Islet precursor cell (in vitro differentiated cells): ENCODE data around the gene GPC6.

Source experiments
- DNase-seq: peaks from one replicate; pipeline ENCODE4 v3.0.0-alpha.2; 2018

The GPC6 gene

GRCh38 chr13:94143624-94144350, 917.2 kb downstream of the GPC6 start:
- no peak for DNase-seq

DNA sequence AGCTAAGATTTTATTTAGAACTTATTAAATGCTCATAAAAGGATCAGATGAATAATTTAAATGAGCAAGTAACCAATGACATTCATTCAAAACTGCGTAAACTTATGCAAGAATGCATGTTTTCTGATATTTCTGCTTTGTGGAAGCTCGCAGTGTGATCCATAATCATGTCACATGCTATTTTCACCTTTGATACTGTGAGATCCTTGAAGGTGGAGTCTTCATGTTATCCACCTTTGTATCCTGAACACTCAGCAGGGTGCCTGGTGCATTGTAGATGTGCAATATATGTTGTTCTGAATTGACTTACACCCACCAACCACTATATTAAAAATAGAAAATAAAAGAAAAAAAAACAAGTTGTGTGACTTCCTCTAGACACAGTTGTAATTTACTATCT, 919.4 kb downstream of the GPC6 start:
- no peak for DNase-seq

GRCh38 chr13:94153586-94153985, 927.0 kb downstream of the GPC6 start:
- no peak for DNase-seq

GRCh38 chr13:94154367-94154766, 927.8 kb downstream of the GPC6 start:
- DNase-seq = no peak

DNA sequence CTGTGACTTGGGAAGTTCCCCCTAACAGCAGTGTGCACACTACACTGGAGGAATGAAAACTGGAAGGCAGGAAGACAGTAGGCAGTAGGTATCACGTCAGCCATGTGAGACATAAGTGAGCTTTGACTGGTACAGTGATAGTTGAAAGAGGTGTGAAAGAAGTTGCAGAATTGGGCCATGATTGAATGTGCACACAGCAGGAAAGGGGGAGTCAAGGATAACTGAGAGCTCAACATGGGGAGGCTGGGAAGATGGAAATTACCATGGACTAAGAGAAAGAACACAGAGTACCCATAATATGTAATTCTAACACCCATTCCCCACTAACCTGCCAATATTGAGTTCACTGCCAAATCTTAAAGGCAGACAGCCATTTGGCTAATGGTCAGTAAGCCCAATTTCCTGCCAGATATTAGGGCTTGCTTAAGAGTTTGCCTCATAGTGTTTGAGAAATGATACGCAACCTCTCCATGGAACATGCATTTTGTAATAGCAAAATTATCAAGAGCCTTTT, 931.2 kb downstream of the GPC6 start:
- DNase-seq = no peak

DNA sequence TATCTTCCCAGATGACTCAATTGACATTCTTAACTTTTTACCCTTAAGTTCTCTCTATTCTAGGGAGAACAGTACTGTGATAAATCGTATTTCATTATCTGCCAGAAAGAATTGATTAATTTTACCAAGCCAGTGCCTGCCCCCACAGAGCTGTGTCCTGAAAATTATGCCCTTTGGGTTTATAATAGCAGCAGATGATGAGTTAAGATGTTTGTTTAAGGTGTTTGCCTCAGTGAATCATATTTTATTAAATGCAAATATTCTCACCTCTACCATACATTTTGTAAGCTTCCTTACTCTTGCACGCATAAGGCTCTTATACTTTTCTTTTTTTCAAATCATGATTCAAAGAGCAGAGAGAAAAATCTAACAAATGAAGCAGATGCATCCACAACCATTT, 934.3 kb downstream of the GPC6 start:
- DNase-seq = no peak

GRCh38 chr13:94162289-94162688, 935.7 kb downstream of the GPC6 start:
- no peak for DNase-seq

DNA sequence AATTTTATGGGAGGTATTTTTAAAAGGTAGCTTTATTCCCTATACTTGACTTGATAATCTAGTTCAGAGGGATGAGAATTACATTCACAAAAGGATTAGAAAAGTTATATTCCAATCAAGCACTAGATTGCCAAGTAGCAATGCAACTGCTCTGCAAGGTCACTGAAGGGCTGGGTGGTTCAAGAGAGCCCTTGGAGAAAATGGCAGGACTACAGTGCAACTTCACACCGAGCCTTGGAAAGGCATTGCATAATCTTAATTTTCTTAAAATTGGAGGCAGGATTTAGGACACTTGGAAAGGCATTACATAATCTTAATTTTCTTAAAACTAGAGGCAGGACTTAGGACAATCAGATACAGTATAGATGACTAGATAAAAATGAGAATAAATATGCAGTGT, 936.9 kb downstream of the GPC6 start:
- DNase-seq = no peak

- no peak for DNase-seq
Measured at GRCh38 chr13:94168783-94169453, 942.3 kb downstream of the GPC6 start.

- DNase-seq = no peak
Measured at GRCh38 chr13:94169454-94170144, 943.0 kb downstream of the GPC6 start.

GRCh38 chr13:94170145-94170571, 943.6 kb downstream of the GPC6 start:
- no peak for DNase-seq

- DNase-seq = no peak
Measured at GRCh38 chr13:94172416-94172815, 945.8 kb downstream of the GPC6 start.

DNA sequence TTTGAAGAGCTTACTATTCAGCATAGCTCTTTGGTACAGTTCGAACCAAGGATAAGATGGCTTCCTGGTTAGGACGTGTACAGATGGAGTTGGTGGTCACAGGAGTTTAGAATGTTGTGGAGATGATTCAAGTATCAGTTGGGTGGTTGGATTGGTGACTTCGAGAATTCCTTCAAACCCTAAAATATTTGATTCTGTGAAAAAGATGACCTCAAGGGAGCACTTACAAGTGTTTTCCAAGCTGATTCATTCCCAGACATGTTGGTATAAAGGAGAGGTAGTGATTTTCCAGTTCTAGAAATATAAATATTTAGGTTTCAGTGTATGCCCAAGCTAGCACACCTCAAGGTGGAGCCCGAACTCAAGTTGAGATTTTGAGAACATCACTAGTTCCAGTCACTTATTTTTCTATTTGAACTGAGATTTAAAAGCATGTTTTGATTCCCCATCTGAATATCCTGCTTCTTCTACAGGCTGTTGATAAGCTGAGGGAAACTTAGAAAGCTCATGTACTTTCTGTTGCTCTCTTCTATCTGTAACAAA, 946.8 kb downstream of the GPC6 start:
- DNase-seq = no peak

- no peak for DNase-seq
Measured at GRCh38 chr13:94174009-94174408, 947.4 kb downstream of the GPC6 start.

GRCh38 chr13:94175076-94175475, 948.5 kb downstream of the GPC6 start:
- DNase-seq = no peak

DNA sequence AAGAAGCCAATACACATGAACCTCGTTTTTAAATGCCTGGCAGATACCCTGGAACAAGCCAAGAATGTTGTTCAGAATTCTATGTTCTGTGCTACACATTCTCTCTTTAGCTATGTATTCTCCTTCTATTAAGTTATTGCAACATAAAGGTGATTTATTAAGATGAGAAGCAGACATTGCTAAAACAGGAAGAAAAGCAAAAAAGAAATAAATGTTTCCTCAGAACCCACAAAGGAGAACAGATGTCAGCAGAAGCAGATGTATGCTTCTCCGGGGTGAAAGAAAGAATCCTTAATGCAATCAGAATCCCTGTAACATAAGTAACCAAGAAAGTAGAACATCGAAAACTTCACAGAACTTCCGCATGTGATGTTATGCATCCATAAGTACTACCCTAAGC, 950.0 kb downstream of the GPC6 start:
- DNase-seq = no peak

- no peak for DNase-seq
Measured at GRCh38 chr13:94177041-94177440, 950.4 kb downstream of the GPC6 start.

DNA sequence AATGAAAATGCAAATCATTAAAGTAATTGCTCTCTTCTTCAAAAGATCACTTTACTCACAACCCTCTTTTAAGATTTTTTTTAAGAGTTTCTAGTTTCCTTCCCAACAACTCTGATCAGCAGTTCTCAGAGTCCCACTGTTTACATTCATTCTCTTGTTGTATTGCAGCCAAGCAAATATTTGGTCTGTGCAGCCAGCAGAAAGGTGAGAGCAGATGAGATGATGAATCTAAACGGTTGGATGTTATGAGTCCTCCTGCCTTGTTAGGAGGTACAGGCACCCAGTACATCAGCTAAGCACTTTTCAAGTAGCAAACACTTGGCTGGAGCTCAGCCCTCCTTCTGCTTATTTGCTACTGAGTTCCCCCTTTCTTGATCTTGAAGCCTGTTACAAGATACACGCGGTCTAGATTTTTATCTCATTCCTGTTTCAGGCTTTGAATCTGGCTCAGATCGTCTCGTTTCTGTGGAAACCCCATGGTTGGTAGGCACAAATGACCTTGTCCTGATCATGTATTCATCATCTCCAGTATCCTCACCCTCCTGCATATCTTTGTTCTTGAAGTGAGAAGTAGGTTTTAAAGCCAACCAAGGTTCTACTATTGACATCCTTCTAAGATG, 952.1 kb downstream of the GPC6 start:
- no peak for DNase-seq

GRCh38 chr13:94181461-94182107, 955.0 kb downstream of the GPC6 start:
- no peak for DNase-seq

DNA sequence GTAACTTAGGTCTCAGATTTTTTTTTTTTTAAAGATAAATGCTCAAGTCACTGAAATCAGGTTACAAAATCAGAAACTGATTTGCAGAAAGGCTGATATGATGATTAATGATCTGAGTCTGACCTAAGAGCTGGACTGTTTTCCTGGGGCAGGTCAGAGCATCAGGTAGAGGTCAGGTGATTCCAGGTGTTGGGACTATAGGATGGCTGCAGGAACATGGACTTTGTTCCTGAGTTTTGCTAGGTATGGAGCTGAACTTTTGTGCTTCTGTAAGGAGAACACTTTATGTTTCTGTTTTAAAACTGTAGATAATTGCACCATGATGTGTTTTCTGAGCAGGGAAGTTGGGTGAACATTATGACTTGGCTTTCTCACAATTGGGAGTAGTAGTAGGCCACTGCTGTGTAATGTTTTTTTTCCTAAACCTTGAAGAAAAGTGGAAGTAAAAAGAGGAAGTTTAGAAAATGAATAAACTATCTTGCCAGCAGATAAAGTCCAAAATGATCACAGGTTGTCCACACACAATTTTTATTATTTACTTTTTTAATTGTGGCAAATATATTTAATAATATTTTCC, 955.7 kb downstream of the GPC6 start:
- DNase-seq = no peak

GRCh38 chr13:94186470-94186869, 959.9 kb downstream of the GPC6 start:
- DNase-seq = no peak

- DNase-seq = no peak
Measured at GRCh38 chr13:94188201-94188854, 961.7 kb downstream of the GPC6 start.
